ENCODE measurements around the gene LRMDA. TPM values are rescaled to one million over a fixed set of nuclear protein-coding genes. Genes with fewer than 3 reads are reported as not detected.

LRMDA gene
- total and polyA plus RNA-seq, 2 of the 8 experiments (the other 6 are each of a cell fraction or from before 2014, with no cell fraction given), result 0.86 to 2.8 TPM

- Histone ChIP-seq H3K4me1 (replicated peaks in 1 of 4; ENCODE audit: control insufficient read depth in 3 of 4, insufficient read depth in 4 of 4, low read length in 3 of 4) (no peaks in the 10 kb centered on the region), H3K23ac (ENCODE audit: insufficient read length) (no peak overlapping the region), H3K79me1 (ENCODE audit: low read depth, low read length) (no peaks in the 10 kb centered on the region), H3K56ac (replicated peaks; ENCODE audit: insufficient read length, low read depth, low read length) (no peak overlapping the region), H3K9ac (replicated peaks in 1 of 4; ENCODE audit: extremely low read depth in 1 of 4, low read depth in 3 of 4, low read length in 3 of 4) (no peak overlapping the region), H3K4me3 (ENCODE audit: extremely low read depth in 1 of 4, insufficient read depth in 2 of 4, low read depth in 3 of 4, low read length in 4 of 4) (no peak overlapping the region), H3K4me2 (ENCODE audit: insufficient read depth in 1 of 2, low read depth in 2 of 2, low read length in 2 of 2) (no peak overlapping the region), H3K79me2 (ENCODE audit: control insufficient read depth in 1 of 2, insufficient read depth in 2 of 2, low read length in 2 of 2) (no peaks in the 10 kb centered on the region), H3K18ac (ENCODE audit: extremely low read depth, low read length) (no peak overlapping the region), H4K5ac (ENCODE audit: insufficient read length, low read depth, low read length) (no peak overlapping the region), H2BK20ac (ENCODE audit: low read length) (no peak overlapping the region), H2BK15ac (ENCODE audit: low read length) (no peak overlapping the region), H3K4ac (replicated peaks; ENCODE audit: insufficient read length, low read depth, low read length) (no peak overlapping the region), H3K27me3 (replicated peaks in 1 of 4; ENCODE audit: control insufficient read depth in 3 of 4, extremely low read depth in 1 of 4, insufficient read depth in 3 of 4, low read length in 3 of 4) (no peaks in the 10 kb centered on the region), H3K27ac (ENCODE audit: low read depth, low read length) (no peak overlapping the region), H2BK12ac (ENCODE audit: low read depth, low read length) (no peak overlapping the region), H4K20me1 (replicated peaks in 1 of 2; ENCODE audit: control insufficient read depth in 1 of 2, insufficient read depth in 2 of 2, low read length in 2 of 2) (no peaks in the 10 kb centered on the region), H3K23me2 (ENCODE audit: low read depth, low read length) (no peaks in the 10 kb centered on the region), H4K91ac (replicated peaks; ENCODE audit: insufficient read length, low read length) (no peak overlapping the region), H3K9me3 (ENCODE audit: insufficient read depth in 2 of 2, low read depth in 1 of 2, low read length in 1 of 2) (no peaks in the 10 kb centered on the region), H4K8ac (ENCODE audit: extremely low read depth, insufficient read depth, low read length) (no peak overlapping the region), H3K36me3 (ENCODE audit: control insufficient read depth in 2 of 4, insufficient read depth in 4 of 4, low read length in 3 of 4) (no peaks in the 10 kb centered on the region), H2BK5ac (ENCODE audit: low read depth, low read length) (no peak overlapping the region), H2BK120ac (replicated peaks; ENCODE audit: low read depth, low read length) (no peak overlapping the region), H2AFZ (ENCODE audit: low read length) (no peak overlapping the region), H3K14ac (ENCODE audit: insufficient read length) (no peak overlapping the region), H2AK5ac (ENCODE audit: low read depth, low read length) (no peak overlapping the region)
- ChIA-PET CTCF (ENCODE audit: partially characterized antibody) (no interaction called here), POLR2A (ENCODE audit: partially characterized antibody) (no interaction called here)
- no peak for FAIRE-seq
- DNase-seq (ENCODE audit: low read depth in 1 of 2, low spot score in 2 of 2), result no peak
- WGBS, 2 experiments (ENCODE audit: extremely low coverage in 1 of 2, insufficient coverage in 1 of 2, insufficient read length in 1 of 2, insufficient replicate concordance in 2 of 2, low coverage in 1 of 2, low lambda C conversion rate in 2 of 2, missing lambda C conversion rate in 1 of 2), result 90% methylated on average over 2 of the region's 2 CpGs; no CpG with 5 or more reads in 1 of the 2 experiments
- TF ChIP-seq RXRA (IDR thresholded peaks at IDR 0.05; ENCODE audit: insufficient read depth, low read depth, low read length) (no peak), HDAC2 (IDR thresholded peaks at IDR 0.05; ENCODE audit: borderline replicate concordance in 1 of 2, low read depth in 2 of 2, low read length in 2 of 2) (no peak), FOSL1 (IDR thresholded peaks at IDR 0.05; ENCODE audit: insufficient read depth, low read depth, low read length) (no peak), ASH2L (IDR thresholded peaks at IDR 0.05; ENCODE audit: low read length) (no peak), SIN3A (conservative IDR thresholded peaks at IDR 0.05 in 1 of 2, IDR thresholded peaks at IDR 0.05 in 1 of 2; ENCODE audit: low read depth in 1 of 2, low read length in 2 of 2) (no peak), ZNF274 (IDR thresholded peaks at IDR 0.05; ENCODE audit: borderline replicate concordance, extremely low read depth, low read length) (no peak), HDAC6 (IDR thresholded peaks at IDR 0.05; ENCODE audit: low read depth, low read length) (no peak), TEAD4 (IDR thresholded peaks at IDR 0.05; ENCODE audit: low read depth, low read length) (no peak), CTCF (IDR thresholded peaks at IDR 0.05; ENCODE audit: control extremely low read depth in 1 of 3, insufficient read depth in 1 of 3, low read depth in 1 of 3, low read length in 3 of 3) (no peak), SIRT6 (IDR thresholded peaks at IDR 0.05; ENCODE audit: low read length) (no peak), RAD21 (IDR thresholded peaks at IDR 0.05 in 1 of 2, conservative IDR thresholded peaks at IDR 0.05 in 1 of 2; ENCODE audit: low read depth in 2 of 2, low read length in 2 of 2) (no peak), BCL11A (IDR thresholded peaks at IDR 0.05; ENCODE audit: low read depth in 2 of 2, low read length in 2 of 2) (no peak)
These were observed 916.4 kb downstream of the LRMDA start for GRCh38 chr10:76347832-76348231.
